Activated CD4-positive, CD25-positive, alpha-beta regulatory T cell (primary cell): ENCODE results near the gene ROBO2.

ENCODE experiments used
- DNase-seq, 4 experiments: peaks; one replicate each; lab custom pipeline; 2025; lab: John Stamatoyannopoulos, UW

Gene ROBO2

GRCh38 chr3:77256584-77257503 is 216.9 kb downstream of the ROBO2 start:
- DNase-seq = no peak

GRCh38 chr3:77259694-77260093 is 219.8 kb downstream of the ROBO2 start:
- no peak for DNase-seq

GRCh38 chr3:77262361-77262760 is 222.5 kb downstream of the ROBO2 start:
- DNase-seq = no peak

GRCh38 chr3:77267589-77267988 is 227.7 kb downstream of the ROBO2 start:
- no peak for DNase-seq

GRCh38 chr3:77271306-77271705 is 231.4 kb downstream of the ROBO2 start:
- no peak for DNase-seq

GRCh38 chr3:77271711-77272110 is 231.8 kb downstream of the ROBO2 start:
- DNase-seq = no peak

GRCh38 chr3:77279276-77279675 is 239.4 kb downstream of the ROBO2 start:
- no peak for DNase-seq

- DNase-seq = no peak
Observed at GRCh38 chr3:77281721-77282120, 241.8 kb downstream of the ROBO2 start.

GRCh38 chr3:77283108-77283507 is 243.2 kb downstream of the ROBO2 start:
- no peak for DNase-seq

GRCh38 chr3:77288348-77288747 is 248.4 kb downstream of the ROBO2 start:
- no peak for DNase-seq

GRCh38 chr3:77296527-77296926 is 256.6 kb downstream of the ROBO2 start:
- no peak for DNase-seq

- no peak for DNase-seq
Observed at GRCh38 chr3:77298417-77298816, 258.5 kb downstream of the ROBO2 start.

- no peak for DNase-seq
Observed at GRCh38 chr3:77303955-77304699, 264.2 kb downstream of the ROBO2 start.

- DNase-seq = no peak
Observed at GRCh38 chr3:77304700-77305021, 264.8 kb downstream of the ROBO2 start.

- no peak for DNase-seq
Observed at GRCh38 chr3:77309460-77309859, 269.6 kb downstream of the ROBO2 start.

GRCh38 chr3:77313843-77314242 is 273.9 kb downstream of the ROBO2 start:
- no peak for DNase-seq

- no peak for DNase-seq
Observed at GRCh38 chr3:77319711-77320110, 279.8 kb downstream of the ROBO2 start.

- no peak for DNase-seq
Observed at GRCh38 chr3:77320514-77320913, 280.6 kb downstream of the ROBO2 start.

- no peak for DNase-seq
Observed at GRCh38 chr3:77321646-77322045, 281.7 kb downstream of the ROBO2 start.

GRCh38 chr3:77323626-77324025 is 283.7 kb downstream of the ROBO2 start:
- no peak for DNase-seq

- no peak for DNase-seq
Observed at GRCh38 chr3:77324105-77324504, 284.2 kb downstream of the ROBO2 start.

GRCh38 chr3:77325280-77325679 is 285.4 kb downstream of the ROBO2 start:
- DNase-seq = no peak

- DNase-seq = no peak
Observed at GRCh38 chr3:77325702-77326101, 285.8 kb downstream of the ROBO2 start.
